Measurements from ENCODE around the gene KRT40.

GRCh38 chr17:40962059-40962561, 22.0 kb downstream of the KRT40 start:
- TF ChIP-seq CTCF (IDR thresholded peaks at IDR 0.05; ENCODE audit: extremely low read depth in 1 of 2, insufficient read depth in 1 of 2, low read depth in 1 of 2, low read length in 2 of 2) (no peak), EZH2 (IDR thresholded peaks at IDR 0.05; ENCODE audit: borderline replicate concordance, low read depth, low read length, severe bottlenecking) (no peak), MYC (IDR thresholded peaks at IDR 0.05; ENCODE audit: low read depth, low read length) (no peak), MAX (IDR thresholded peaks at IDR 0.05; ENCODE audit: insufficient read depth, insufficient read length) (no peak), POLR2A (IDR thresholded peaks at IDR 0.05; ENCODE audit: low read depth, low read length) (no peak), GATA2 (IDR thresholded peaks at IDR 0.05; ENCODE audit: insufficient read depth, insufficient read length, low read depth, low read length) (no peak), FOS (IDR thresholded peaks at IDR 0.05; ENCODE audit: borderline replicate concordance, insufficient read depth, low read length) (no peak)
